Measurements from ENCODE around the gene NLGN2.

GRCh38 chr17:7393613-7394451 lies 13.8 kb upstream of the NLGN2 start:
- TF ChIP-seq CTCF (IDR thresholded peaks at IDR 0.05) (no peak), POLR2A (IDR thresholded peaks at IDR 0.05) (no peak)
